Measurements from ENCODE around the gene ZBTB9. TPM values are rescaled to one million over a fixed set of nuclear protein-coding genes. Genes with fewer than 3 reads are reported as not detected.

Gene ZBTB9
- total RNA-seq, 4 donors from 2014 or later: 1.7 to 3.5 (median 3.0) TPM

GRCh38 chr6:33416386-33417127, 37.8 kb upstream of the ZBTB9 start:
- Histone ChIP-seq H3K36me3 (peaks cover 24 to 47% (median 46%) of the 10 kb centered on the region in 4 donors), H3K9me3 (no peaks in the 10 kb centered on the region), H3K4me3 (peak overlapping the region; percentile 65 to 80 (median 74)), H3K27me3 (no peaks in the 10 kb centered on the region), H3K4me1 (peaks cover 41 to 92% (median 88%) of the 10 kb centered on the region in 4 donors), H3K27ac (replicated peaks in 1 of 4) (peak overlapping the region; percentile 89 to 96 (median 96))
- DNase-seq (ENCODE audit: extremely low spot score): no peak
- TF ChIP-seq POLR2AphosphoS5 (IDR thresholded peaks at IDR 0.05) (no peak), POLR2A (IDR thresholded peaks at IDR 0.05; ENCODE audit: low read depth) (no peak), EP300 (IDR thresholded peaks at IDR 0.05) (no peak), CTCF (IDR thresholded peaks at IDR 0.05) (no peak)
- 51% methylated on average over 12 of the region's 12 CpGs for WGBS
- intact Hi-C loops (cut with DNase I): no loop called here

GRCh38 chr6:33417128-33417902, 37.1 kb upstream of the ZBTB9 start:
- intact Hi-C loops (cut with DNase I): no loop called here

GRCh38 chr6:33417903-33418689, 36.3 kb upstream of the ZBTB9 start, which contains the start of gene CUTA:
Gene CUTA (minus strand): TSS chr6:33418107. CDS start chr6:33418000, 107 bp downstream.
- TF ChIP-seq CTCF (IDR thresholded peaks at IDR 0.05) (peak in 2 of 3 experiments; percentile 21 to 39), POLR2A (IDR thresholded peaks at IDR 0.05; ENCODE audit: low read depth) (peak; percentile 70), POLR2AphosphoS5 (IDR thresholded peaks at IDR 0.05) (peak; percentile 97 to 98), EP300 (IDR thresholded peaks at IDR 0.05) (no peak)
- peak within 1 kb of the TSS; percentile 89 to 96 (median 96) for H3K27ac ChIP-seq (replicated peaks in 1 of 4)
- intact Hi-C loops (cut with DNase I): no loop called here
- H3K27me3 ChIP-seq: no peaks in the 10 kb centered on the region
- peaks cover 31 to 80% (median 74%) of the 10 kb centered on the region in 4 donors for H3K4me1 ChIP-seq
- H3K36me3 ChIP-seq: peaks cover 17 to 36% (median 35%) of the 10 kb centered on the region in 4 donors
- H3K4me3 ChIP-seq: peak within 1 kb of the TSS; percentile 65 to 80 (median 74)
- peak; percentile 100 for DNase-seq (ENCODE audit: extremely low spot score)
- 0% methylated on average over 2 of the region's 51 CpGs for WGBS
- no peaks in the 10 kb centered on the region for H3K9me3 ChIP-seq

More at GRCh38 chr6:33417128-33417902, 37.1 kb upstream of the ZBTB9 start:
- Histone ChIP-seq H3K27me3 (no peaks in the 10 kb centered on the region), H3K27ac (replicated peaks in 1 of 4) (peak overlapping the region; percentile 89 to 96 (median 96)), H3K9me3 (no peaks in the 10 kb centered on the region), H3K4me1 (peaks cover 34 to 86% (median 82%) of the 10 kb centered on the region in 4 donors), H3K4me3 (peak overlapping the region; percentile 65 to 80 (median 74)), H3K36me3 (peaks cover 24 to 44% (median 43%) of the 10 kb centered on the region in 4 donors)
- 2% methylated on average over 18 of the region's 25 CpGs for WGBS
- DNase-seq (ENCODE audit: extremely low spot score): no peak
- no peak for TF ChIP-seq POLR2A (IDR thresholded peaks at IDR 0.05; ENCODE audit: low read depth)
- TF ChIP-seq CTCF (IDR thresholded peaks at IDR 0.05): no peak
- TF ChIP-seq POLR2AphosphoS5 (IDR thresholded peaks at IDR 0.05): peak in 1 of 2 donors; percentile 53

GRCh38 chr6:33418690-33419291, 35.6 kb upstream of the ZBTB9 start:
- 41% methylated on average over 8 of the region's 8 CpGs for WGBS
- Histone ChIP-seq H3K27me3 (no peaks in the 10 kb centered on the region), H3K4me3 (peak overlapping the region; percentile 65 to 80 (median 74)), H3K27ac (replicated peaks in 1 of 4) (peak overlapping the region; percentile 89 to 96 (median 96)), H3K9me3 (no peaks in the 10 kb centered on the region), H3K36me3 (peaks cover 11 to 29% (median 28%) of the 10 kb centered on the region in 4 donors), H3K4me1 (peaks cover 31 to 76% (median 69%) of the 10 kb centered on the region in 4 donors)
- no peak for DNase-seq (ENCODE audit: extremely low spot score)
- intact Hi-C loops (cut with DNase I): no loop called here
- no peak for TF ChIP-seq POLR2A (IDR thresholded peaks at IDR 0.05; ENCODE audit: low read depth)
- TF ChIP-seq EP300 (IDR thresholded peaks at IDR 0.05): no peak
- no peak for TF ChIP-seq CTCF (IDR thresholded peaks at IDR 0.05)
- TF ChIP-seq POLR2AphosphoS5 (IDR thresholded peaks at IDR 0.05): no peak

Measured in esophagus muscularis mucosa (tissue), 4 donors.